ENCODE results near the gene OR2AG1.

DNA sequence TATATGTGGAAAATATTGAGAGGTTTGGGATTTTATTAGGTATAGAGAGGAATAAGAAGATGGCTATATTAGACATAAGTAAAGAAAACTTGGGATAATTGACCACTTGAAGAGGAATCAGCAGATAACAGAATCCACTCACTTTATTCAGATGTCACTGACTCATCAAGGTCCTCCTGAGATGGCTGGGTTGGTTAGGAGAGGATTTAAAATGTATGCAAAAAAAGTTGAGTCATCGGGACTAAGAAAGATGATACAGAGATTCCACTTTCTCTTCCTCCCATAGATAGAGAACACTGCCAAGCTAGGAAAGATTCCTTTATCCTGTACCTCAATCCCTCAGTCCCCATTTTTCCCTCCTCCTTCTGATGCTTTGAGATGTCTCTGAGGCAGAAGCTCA lies 16.6 kb downstream of the OR2AG1 start, which contains the start of gene OR6A2:
- TF ChIP-seq, protein P1, sequence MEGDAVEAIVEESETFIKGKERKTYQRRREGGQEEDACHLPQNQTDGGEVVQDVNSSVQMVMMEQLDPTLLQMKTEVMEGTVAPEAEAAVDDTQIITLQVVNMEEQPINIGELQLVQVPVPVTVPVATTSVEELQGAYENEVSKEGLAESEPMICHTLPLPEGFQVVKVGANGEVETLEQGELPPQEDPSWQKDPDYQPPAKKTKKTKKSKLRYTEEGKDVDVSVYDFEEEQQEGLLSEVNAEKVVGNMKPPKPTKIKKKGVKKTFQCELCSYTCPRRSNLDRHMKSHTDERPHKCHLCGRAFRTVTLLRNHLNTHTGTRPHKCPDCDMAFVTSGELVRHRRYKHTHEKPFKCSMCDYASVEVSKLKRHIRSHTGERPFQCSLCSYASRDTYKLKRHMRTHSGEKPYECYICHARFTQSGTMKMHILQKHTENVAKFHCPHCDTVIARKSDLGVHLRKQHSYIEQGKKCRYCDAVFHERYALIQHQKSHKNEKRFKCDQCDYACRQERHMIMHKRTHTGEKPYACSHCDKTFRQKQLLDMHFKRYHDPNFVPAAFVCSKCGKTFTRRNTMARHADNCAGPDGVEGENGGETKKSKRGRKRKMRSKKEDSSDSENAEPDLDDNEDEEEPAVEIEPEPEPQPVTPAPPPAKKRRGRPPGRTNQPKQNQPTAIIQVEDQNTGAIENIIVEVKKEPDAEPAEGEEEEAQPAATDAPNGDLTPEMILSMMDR (IDR thresholded peaks at IDR 0.05) = no peak
- TF ChIP-seq EP300 (IDR thresholded peaks at IDR 0.05; ENCODE audit: borderline replicate concordance in 1 of 2, low read depth in 1 of 2, low read length in 1 of 2) (no peak), GABPA (IDR thresholded peaks at IDR 0.05; ENCODE audit: low read depth) (no peak), TAF1 (IDR thresholded peaks at IDR 0.05; ENCODE audit: borderline replicate concordance, low read depth, low read length) (no peak), FOXM1 (IDR thresholded peaks at IDR 0.05; ENCODE audit: low read depth) (no peak)
- TF ChIP-seq, protein P2, sequence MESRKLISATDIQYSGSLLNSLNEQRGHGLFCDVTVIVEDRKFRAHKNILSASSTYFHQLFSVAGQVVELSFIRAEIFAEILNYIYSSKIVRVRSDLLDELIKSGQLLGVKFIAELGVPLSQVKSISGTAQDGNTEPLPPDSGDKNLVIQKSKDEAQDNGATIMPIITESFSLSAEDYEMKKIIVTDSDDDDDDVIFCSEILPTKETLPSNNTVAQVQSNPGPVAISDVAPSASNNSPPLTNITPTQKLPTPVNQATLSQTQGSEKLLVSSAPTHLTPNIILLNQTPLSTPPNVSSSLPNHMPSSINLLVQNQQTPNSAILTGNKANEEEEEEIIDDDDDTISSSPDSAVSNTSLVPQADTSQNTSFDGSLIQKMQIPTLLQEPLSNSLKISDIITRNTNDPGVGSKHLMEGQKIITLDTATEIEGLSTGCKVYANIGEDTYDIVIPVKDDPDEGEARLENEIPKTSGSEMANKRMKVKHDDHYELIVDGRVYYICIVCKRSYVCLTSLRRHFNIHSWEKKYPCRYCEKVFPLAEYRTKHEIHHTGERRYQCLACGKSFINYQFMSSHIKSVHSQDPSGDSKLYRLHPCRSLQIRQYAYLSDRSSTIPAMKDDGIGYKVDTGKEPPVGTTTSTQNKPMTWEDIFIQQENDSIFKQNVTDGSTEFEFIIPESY (IDR thresholded peaks at IDR 0.05; ENCODE audit: borderline replicate concordance, low read depth) = no peak
